HepG2 (cell line): ENCODE data around the gene LGR6. TPM values are rescaled to one million over a fixed set of nuclear protein-coding genes. Genes with fewer than 3 reads are reported as not detected.
A peak's percentile ranks its signal among the peaks of the same experiment; 100 is the strongest.

Experiments used
- ATAC-seq: fragments of 200-7000 bp; cut with Tn5 transposase; 3 replicates; pipeline ENCODE4 v1.9.1; 2020; ENCODE audit warnings: mild to moderate bottlenecking, moderate library complexity
- BruUV-seq: library from RNA; stranded (reverse); fragments of 400-500 nt; replicated peaks from 2 replicates; lab custom pipeline; 2021; lab: Mats Ljungman, UMichigan
- CTCF ChIA-PET: fragments of 300-600 bp; formaldehyde crosslinking; extraction: SDS; loops from one replicate; lab custom pipeline; 2021; ENCODE audit warnings: low total read pairs, inconsistent platforms, low intra/inter-chr PET ratio; lab: Yijun Ruan, JAX
- POLR2A ChIA-PET: fragments of 350-600 bp; sonication (Branson Sonifier 250); formaldehyde crosslinking; loops from one replicate; lab custom pipeline; 2020; ENCODE audit warnings: antibody characterized with exemption, inconsistent platforms; lab: Yijun Ruan, JAX
- DNase-seq: peaks from one replicate; pipeline ENCODE4 v3.0.0-alpha.2; 2015; ENCODE audit warnings: low spot score
- FAIRE-seq: peaks from 3 replicates; lab custom pipeline; 2011; peaks lifted over from hg19 to GRCh38; lab: Jason Lieb, UNC
- H2AFZ ChIP-seq: one replicate; pipeline ENCODE4 v1.6.1; 2011; ENCODE audit warnings: low read length, inconsistent platforms
- H3K27ac ChIP-seq: fragments of 300-600 bp; 3 replicates; pipeline ENCODE4 v1.8.0; 2011; ENCODE audit warnings: mixed run types, mild to moderate bottlenecking, mixed read lengths, low read length, inconsistent platforms; ENCODE audit not compliant: insufficient read depth; ENCODE audit errors: extremely low read length
- H3K27me3 ChIP-seq, 2 experiments: fragments of 200-600 bp in 1 of 2; 2 replicates in 1 of 2; 3 replicates in 1 of 2; pipeline versions ENCODE4 v1.6.0 to v1.8.0; 2011; ENCODE audit warnings: low read length in 2 of 2, mild to moderate bottlenecking in 2 of 2, moderate library complexity in 2 of 2, inconsistent platforms in 1 of 2; ENCODE audit not compliant: insufficient read depth in 2 of 2, control insufficient read depth in 1 of 2
- H3K36me3 ChIP-seq, 2 experiments: fragments of 200-600 bp in 1 of 2; replicated peaks in 1 of 2; 2 replicates in 1 of 2; 3 replicates in 1 of 2; pipeline versions ENCODE4 v1.5.1 to v1.8.0; 2011; ENCODE audit warnings: low read length in 2 of 2, inconsistent platforms in 1 of 2; ENCODE audit not compliant: insufficient read depth in 2 of 2, control insufficient read depth in 1 of 2
- H3K4me1 ChIP-seq: 2 replicates; pipeline ENCODE4 v1.5.1; 2012; ENCODE audit warnings: low read length, inconsistent platforms; ENCODE audit not compliant: insufficient read depth
- H3K4me2 ChIP-seq: 2 replicates; pipeline ENCODE4 v1.6.0; 2011; ENCODE audit warnings: low read depth, low read length, inconsistent platforms
- H3K4me3 ChIP-seq, 3 experiments: fragments of 200-600 bp in 1 of 3; sonication (generic), shearing (Covaris generic) in 1 of 3; replicated peaks in 1 of 3; 2 replicates each; pipeline ENCODE4 v1.5.1; 2011 to 2016; ENCODE audit warnings: low read length in 3 of 3, inconsistent platforms in 2 of 3, low read depth in 2 of 3, mild to moderate bottlenecking in 2 of 3, control low read depth in 1 of 3, mixed read lengths in 1 of 3; ENCODE audit not compliant: insufficient read depth in 1 of 3
- H3K79me2 ChIP-seq: one replicate; pipeline ENCODE4 v1.6.1; 2011; ENCODE audit warnings: low read length, inconsistent platforms; ENCODE audit not compliant: insufficient read depth
- H3K9ac ChIP-seq: 2 replicates; pipeline ENCODE4 v1.6.0; 2011; ENCODE audit warnings: mild to moderate bottlenecking, low read depth, low read length, inconsistent platforms; ENCODE audit not compliant: insufficient read depth
- H3K9me3 ChIP-seq: 2 replicates; pipeline ENCODE4 v1.5.1; 2012; ENCODE audit warnings: mild to moderate bottlenecking, low read length
- H4K20me1 ChIP-seq: 2 replicates; pipeline ENCODE4 v1.6.0; 2011; ENCODE audit warnings: inconsistent platforms, mild to moderate bottlenecking, low read length, moderate library complexity; ENCODE audit not compliant: insufficient read depth
- CENPT ChIP-seq: sonication (generic); formaldehyde crosslinking; IDR thresholded peaks from 2 replicates; pipeline ENCODE4 v1.8.0; 2022; ENCODE audit warnings: low read depth, mild to moderate bottlenecking, moderate library complexity, missing genetic modification reagents
- PATZ1 ChIP-seq: sonication (generic); formaldehyde crosslinking; IDR thresholded peaks from 2 replicates; pipeline ENCODE4 v1.4.0; 2020; ENCODE audit warnings: missing genetic modification reagents
- WGBS: methylation state at CpG from one replicate; pipeline ENCODE4 v1.1.6; 2017; ENCODE audit warnings: low lambda C conversion rate; 5-methylcytosine and 5-hydroxymethylcytosine counted together
- in situ Hi-C: cut with HindIII; loops from 2 replicates; pipeline ENCODE4 v1.10.0; 2017; ENCODE audit warnings: low pct_unique_long_range_greater_than_20kb; ENCODE audit not compliant: extremely low pct_ligation_motif_present
- intact Hi-C: fragments of 100-400 bp; cut with micrococcal nuclease; formaldehyde crosslinking; loops from one replicate; pipeline ENCODE4 v1.10.0; 2022; ENCODE audit not compliant: unreplicated experiment
- polyA plus RNA-seq, 8 experiments: library from polyadenylated mRNA; depleted of rRNA in 3 of 8; stranded (reverse) in 7 of 8; unstranded in 1 of 8; fragments of >200 nt; fragmentation: Illumina TruSeq in 4 of 8; extraction: Trizol in 4 of 8; gene quantifications; 2 replicates each; pipeline versions ENCODE4 v1.2.1 to v1.2.3, GENCODE V29; 2011 to 2016; ENCODE audit warnings: low read depth in 4 of 8, missing spikeins in 1 of 8, mixed read lengths in 1 of 8; ENCODE audit not compliant: insufficient read depth in 1 of 8
- total RNA-seq, 5 experiments: library from RNA; depleted of rRNA; stranded (reverse); fragments of >200 nt; fragmentation: Illumina TruSeq; extraction: Trizol; gene quantifications; 2 replicates each; pipeline ENCODE4 v1.2.3, GENCODE V29; 2016; ENCODE audit warnings: low read depth in 1 of 5
- TF ChIP-seq, protein P1 (sequence below): sonication (generic); formaldehyde crosslinking; IDR thresholded peaks from 2 replicates; pipeline ENCODE4 v1.5.0; 2020; ENCODE audit warnings: missing genetic modification reagents

Gene LGR6
- total and polyA plus RNA-seq, 2 of the 13 experiments (the other 11 are each of a cell fraction or from before 2014, with no cell fraction given), result 0.07 TPM; not detected in 1

DNA sequence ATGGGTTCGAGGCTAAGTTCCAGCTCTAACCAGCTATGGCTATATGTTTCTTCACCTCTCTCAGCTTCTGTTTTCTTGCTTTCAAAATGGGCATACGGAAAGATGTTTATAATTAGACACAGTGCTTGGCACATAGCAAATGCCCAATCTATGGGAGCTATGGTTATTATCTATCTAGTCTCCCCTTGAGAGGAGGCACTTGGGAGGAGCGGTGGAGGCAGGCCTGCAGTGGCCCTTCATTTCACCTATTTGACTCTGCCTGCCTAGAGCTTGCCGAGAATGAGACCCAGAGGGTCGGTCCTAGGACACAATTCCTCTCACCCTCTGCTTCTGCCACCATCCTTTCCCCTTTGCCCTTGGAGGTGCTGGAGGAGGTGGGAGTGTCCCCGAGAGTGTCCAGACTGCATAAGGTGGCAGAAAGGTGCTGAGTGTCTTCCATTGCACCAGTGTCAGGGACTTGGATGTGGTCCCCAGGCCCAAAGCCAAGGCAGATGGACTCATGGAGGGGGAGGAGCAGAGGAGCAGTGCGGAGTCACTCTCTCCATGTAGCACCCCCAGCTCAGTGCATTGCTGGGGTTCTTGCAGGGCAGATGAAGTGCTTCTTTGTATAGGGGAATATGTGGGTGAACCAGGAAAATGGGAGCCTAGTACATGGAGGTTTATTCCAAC, 9.0 kb downstream of the LGR6 start:
- 34% methylated on average over 5 of the region's 7 CpGs for WGBS
- ChIA-PET CTCF (no interaction called here), POLR2A (no interaction called here)
- no peak overlapping the region for H3K9ac ChIP-seq
- H4K20me1 ChIP-seq, result no peaks in the 10 kb centered on the region
- FAIRE-seq (no peak), DNase-seq (no peak), ATAC-seq (no peak; the same call in 2 of the 3 replicates)
- no peak overlapping the region for H3K27ac ChIP-seq
- no peaks in the 10 kb centered on the region for H3K36me3 ChIP-seq
- in situ Hi-C loops (no loop called here), intact Hi-C loops (no loop called here)
- BruUV-seq, result no TSS peak
- H3K4me1 ChIP-seq, result no peaks in the 10 kb centered on the region
- no peaks in the 10 kb centered on the region for H3K79me2 ChIP-seq
- no peak overlapping the region for H2AFZ ChIP-seq
- H3K27me3 ChIP-seq, result peaks cover 2 to 16% of the 10 kb centered on the region in 2 experiments; a peak in 3 of 5 replicates
- no peaks in the 10 kb centered on the region for H3K9me3 ChIP-seq
- no peak for TF ChIP-seq CENPT (CRISPR knock-in tag)
- no peak overlapping the region for H3K4me3 ChIP-seq
- H3K4me2 ChIP-seq, result no peak overlapping the region

- CTCF ChIA-PET, result no interaction called here
- Histone ChIP-seq H3K36me3 (no peaks in the 10 kb centered on the region), H2AFZ (no peak overlapping the region), H3K4me2 (no peak overlapping the region), H3K27ac (no peak overlapping the region), H3K4me3 (no peak overlapping the region), H3K9me3 (no peaks in the 10 kb centered on the region), H3K27me3 (peaks cover 2 to 16% of the 10 kb centered on the region in 2 experiments; a peak in 3 of 5 replicates)
- no peak for FAIRE-seq
- WGBS, result 41% methylated on average over 13 of the region's 13 CpGs
- in situ Hi-C loops, result no loop called here
- POLR2A ChIA-PET, result no interaction called here
- TF ChIP-seq, protein P1, sequence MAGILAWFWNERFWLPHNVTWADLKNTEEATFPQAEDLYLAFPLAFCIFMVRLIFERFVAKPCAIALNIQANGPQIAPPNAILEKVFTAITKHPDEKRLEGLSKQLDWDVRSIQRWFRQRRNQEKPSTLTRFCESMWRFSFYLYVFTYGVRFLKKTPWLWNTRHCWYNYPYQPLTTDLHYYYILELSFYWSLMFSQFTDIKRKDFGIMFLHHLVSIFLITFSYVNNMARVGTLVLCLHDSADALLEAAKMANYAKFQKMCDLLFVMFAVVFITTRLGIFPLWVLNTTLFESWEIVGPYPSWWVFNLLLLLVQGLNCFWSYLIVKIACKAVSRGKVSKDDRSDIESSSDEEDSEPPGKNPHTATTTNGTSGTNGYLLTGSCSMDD, result no peak
- TF ChIP-seq PATZ1, result peak; percentile 43; the same call in 1 of the 2 replicates
- TF ChIP-seq, all 625 proteins: peak for 1
- DNase-seq (no peak), ATAC-seq (peak; percentile 63)
- Histone ChIP-seq H4K20me1 (no peaks in the 10 kb centered on the region), H3K4me1 (no peaks in the 10 kb centered on the region), H3K79me2 (no peaks in the 10 kb centered on the region), H3K9ac (no peak overlapping the region)
- no TSS peak for BruUV-seq
- intact Hi-C loops, result no loop called here
These were observed 9.8 kb downstream of the LGR6 start for GRCh38 chr1:202203238-202204039.
